Cardiac septum (tissue), 1 donor: ENCODE data around the gene NMUR2. TPM values are rescaled to one million over a fixed set of nuclear protein-coding genes. Genes with fewer than 3 reads are reported as not detected.

ENCODE experiments used
- DNase-seq: peaks from one replicate; pipeline ENCODE4 v3.0.0-alpha.2; 2020; ENCODE audit warnings: low spot score
- intact Hi-C: fragments of 100-400 bp; cut with DNase I; formaldehyde crosslinking; loops from one replicate; pipeline ENCODE4 v1.14.0; 2022
- total RNA-seq: library from RNA; stranded (reverse); fragmentation: NEBNext Ultra II Directional; extraction: Animal tissue kit (Norgen Biotek cat#: 25700); gene quantifications from one replicate; pipeline ENCODE4 v1.2.1, GENCODE V29; 2021
- donor health status: DM: no; HTN: no; CAD: no.

Gene NMUR2
- total RNA-seq, 1 donor from 2014 or later, result not detected

- intact Hi-C loops, result loop anchor here (10.0 kb wide), 1 partner anchor 130 kb away; no protein-coding TSS in a partner anchor
- DNase-seq, result no peak
These were observed 30.3 kb downstream of the NMUR2 start for GRCh38 chr5:152374711-152375275.

DNA sequence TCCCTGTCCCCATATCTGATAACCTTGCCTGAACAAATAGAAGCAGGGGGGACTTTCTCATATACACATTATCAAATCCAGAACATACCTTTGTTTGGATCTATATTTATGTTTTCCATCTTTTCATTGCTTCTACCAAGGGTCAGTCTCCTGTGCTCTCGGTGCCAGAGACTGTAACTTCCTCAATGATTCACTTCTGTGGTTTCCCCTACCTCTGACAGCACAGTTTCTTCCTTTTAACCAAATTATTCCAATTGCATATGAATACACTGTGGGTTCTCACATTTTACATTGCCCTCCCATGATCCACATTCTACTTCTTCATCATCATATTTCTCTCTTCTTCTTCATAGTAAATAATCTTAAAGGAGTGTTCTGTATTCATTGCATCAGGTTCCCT is 32.2 kb downstream of the NMUR2 start:
- intact Hi-C loops, result loop anchor here (10.0 kb wide), 1 partner anchor 132 kb away; no protein-coding TSS in a partner anchor
- DNase-seq, result no peak

- no peak for DNase-seq
- intact Hi-C loops, result no loop called here
These were observed 35.8 kb downstream of the NMUR2 start for GRCh38 chr5:152369298-152369697.

DNA sequence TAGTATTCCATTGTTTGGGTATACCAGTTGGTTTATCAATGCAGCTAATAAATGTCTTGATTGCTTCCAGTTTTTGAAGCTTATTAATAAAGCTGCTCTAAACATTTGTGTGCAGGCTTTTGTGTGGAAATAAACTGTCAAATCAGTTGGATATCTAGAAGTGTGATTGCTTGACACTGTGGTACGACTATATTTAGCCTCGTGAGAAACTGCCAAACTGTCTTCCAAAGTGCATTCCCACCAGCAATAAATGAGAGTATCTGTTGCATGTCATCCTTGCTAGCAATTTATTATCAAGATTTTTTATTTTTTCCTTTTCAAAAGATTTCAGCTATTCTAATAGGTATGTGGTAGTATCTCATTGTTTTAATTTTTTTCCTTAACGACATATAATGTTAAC is 37.5 kb downstream of the NMUR2 start:
- DNase-seq, result no peak
- intact Hi-C loops, result no loop called here

- intact Hi-C loops, result no loop called here
- no peak for DNase-seq
These were observed 38.4 kb downstream of the NMUR2 start for GRCh38 chr5:152366716-152367115.

- intact Hi-C loops, result no loop called here
- DNase-seq, result no peak
These were observed 40.2 kb downstream of the NMUR2 start for GRCh38 chr5:152364899-152365298.

DNA sequence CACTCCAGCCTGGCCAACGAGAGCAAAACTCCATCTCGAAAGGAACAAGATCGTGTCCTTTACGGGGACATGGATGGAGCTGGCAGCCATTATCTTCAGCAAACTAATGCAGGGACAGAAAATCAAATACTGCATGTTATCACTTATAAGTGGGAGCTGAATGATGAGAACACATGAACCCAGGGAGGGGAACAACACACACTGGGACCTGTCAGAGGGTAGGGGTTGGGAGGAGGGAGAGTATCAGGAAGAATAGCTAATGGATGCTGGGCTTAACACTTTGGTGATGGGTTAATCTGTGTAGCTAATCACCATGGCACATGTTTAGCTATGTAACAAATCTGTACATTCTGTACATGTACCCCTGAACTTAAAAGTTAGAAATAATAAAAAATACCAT is 40.9 kb downstream of the NMUR2 start:
- intact Hi-C loops, result no loop called here
- DNase-seq, result no peak

GRCh38 chr5:152358861-152359568 is 46.1 kb downstream of the NMUR2 start:
- intact Hi-C loops, result no loop called here
- no peak for DNase-seq

- intact Hi-C loops, result no loop called here
- DNase-seq, result no peak
These were observed 48.6 kb downstream of the NMUR2 start for GRCh38 chr5:152356506-152356905.

DNA sequence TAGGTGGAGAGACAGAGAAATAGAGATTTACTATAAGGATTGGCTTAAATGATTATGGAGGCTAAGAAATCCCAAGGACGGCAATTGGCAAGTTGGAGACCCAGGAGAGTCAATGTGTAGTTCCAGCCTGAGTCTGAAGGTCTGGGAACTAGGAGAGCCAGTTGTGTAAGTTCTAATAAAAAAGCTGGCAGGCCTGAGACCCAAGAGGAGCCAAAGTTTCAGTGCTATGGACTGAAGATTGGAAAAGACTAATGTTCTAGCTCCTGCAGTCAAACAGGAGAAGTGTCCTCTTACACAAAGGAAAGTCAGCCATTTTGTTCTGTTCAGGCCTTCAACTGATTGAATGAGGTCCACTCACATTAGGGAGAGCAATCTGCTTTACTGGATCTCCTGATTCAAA is 50.0 kb downstream of the NMUR2 start:
- intact Hi-C loops, result no loop called here
- DNase-seq, result no peak

DNA sequence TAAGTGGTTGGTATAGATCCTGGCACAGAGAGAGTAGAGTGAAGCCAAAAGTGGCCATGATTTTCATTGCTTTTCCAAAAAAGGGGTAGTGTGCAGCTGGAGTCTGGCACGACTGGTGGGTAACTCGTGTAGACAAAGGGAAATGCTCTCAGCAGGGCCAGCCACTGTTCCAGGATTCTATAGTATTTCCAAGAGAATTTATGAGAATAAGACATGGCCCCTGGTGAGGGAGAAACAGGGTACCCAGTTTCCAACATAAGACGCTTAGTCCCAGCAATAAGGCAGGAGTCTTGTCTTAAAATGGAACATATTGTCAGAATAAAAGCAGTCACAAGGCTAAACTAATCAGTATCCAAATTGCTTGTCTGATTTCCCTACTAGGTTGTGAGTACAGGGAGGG is 52.1 kb downstream of the NMUR2 start:
- intact Hi-C loops, result no loop called here
- DNase-seq, result no peak

DNA sequence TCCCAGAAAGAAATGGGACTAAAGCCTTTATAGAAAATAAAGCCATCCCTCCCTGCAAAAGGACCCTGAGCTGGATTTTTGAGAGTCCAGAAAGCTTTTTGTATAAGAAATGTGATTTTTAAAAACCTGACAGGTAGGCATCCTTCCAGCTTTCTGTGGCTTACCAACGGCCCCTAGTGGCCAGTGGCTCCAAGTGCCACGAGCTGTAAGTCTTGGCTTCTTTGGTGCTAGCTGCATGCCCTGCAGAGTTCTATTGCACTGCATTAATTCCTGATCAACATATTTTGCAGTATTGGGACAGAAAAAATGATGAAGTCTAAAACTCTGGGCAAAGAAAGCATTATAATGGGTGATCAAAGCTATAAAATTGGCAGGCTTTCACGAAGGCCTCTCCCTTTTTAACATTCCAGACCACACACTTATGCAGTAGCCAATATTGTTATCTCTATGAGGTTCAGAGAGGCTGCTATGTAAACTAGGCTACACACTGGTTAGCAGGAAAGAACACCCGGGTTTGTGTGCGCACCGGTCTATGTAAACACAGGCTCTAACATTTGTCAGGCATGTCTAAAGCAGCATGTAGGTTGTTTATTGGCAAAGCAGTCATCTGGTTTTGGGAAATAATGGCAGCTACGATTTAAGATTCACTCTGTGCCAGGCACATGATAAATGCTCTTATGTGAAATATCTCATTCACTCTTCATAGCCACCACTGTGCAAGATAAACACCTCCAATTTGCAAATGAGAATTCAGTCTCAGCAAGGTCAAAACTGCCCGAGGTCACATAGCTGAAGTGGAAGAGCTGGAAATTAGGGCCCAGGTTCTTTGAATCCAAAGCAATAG is 55.2 kb downstream of the NMUR2 start:
- no peak for DNase-seq
- intact Hi-C loops, result loop anchor here (5.0 kb wide), 1 partner anchor 528 kb away; no protein-coding TSS in a partner anchor
